A673 (cell line): ENCODE results near the gene GULP1. TPM values are rescaled to one million over a fixed set of nuclear protein-coding genes. Genes with fewer than 3 reads are reported as not detected.
"Not testable (repeated sequence)": the region's sequence is repeated elsewhere in the genome, so short reads cannot be mapped to it uniquely, and the experiment has no call there.

Source experiments
- BruUV-seq: library from RNA; stranded (reverse); fragments of 400-500 nt; replicated peaks from 2 replicates; lab custom pipeline; 2021; lab: Mats Ljungman, UMichigan
- CTCF ChIA-PET: fragments of 300-600 bp; sonication (Branson Sonifier 250); formaldehyde crosslinking; loops from one replicate; lab custom pipeline; 2022; ENCODE audit warnings: antibody characterized with exemption; lab: Charles Lee
- POLR2A ChIA-PET: fragments of 300-600 bp; sonication (Branson Sonifier 250); formaldehyde crosslinking; loops from one replicate; lab custom pipeline; 2022; ENCODE audit warnings: antibody characterized with exemption; ENCODE audit not compliant: low non-redundant PET; lab: Charles Lee
- DNase-seq: peaks from one replicate; pipeline ENCODE4 v3.0.0-alpha.2; 2015; ENCODE audit warnings: low spot score
- H3K27ac ChIP-seq: fragments of 200-600 bp; sonication (generic); 2 replicates; pipeline ENCODE4 v1.5.1; 2016; ENCODE audit warnings: mixed run types, low read depth, mild to moderate bottlenecking, mixed read lengths, antibody characterized with exemption, low read length; ENCODE audit not compliant: poor library complexity, severe bottlenecking
- H3K27me3 ChIP-seq: fragments of 200-600 bp; sonication (generic); replicated peaks from 2 replicates; pipeline ENCODE4 v1.6.1; 2017; ENCODE audit warnings: mixed run types, low read depth, mild to moderate bottlenecking, mixed read lengths, antibody characterized with exemption, low read length; ENCODE audit not compliant: insufficient read depth, poor library complexity
- H3K36me3 ChIP-seq: fragments of 200-600 bp; sonication (generic); 2 replicates; pipeline ENCODE4 v1.6.1; 2016; ENCODE audit warnings: mixed run types, mild to moderate bottlenecking, mixed read lengths, antibody characterized with exemption, low read length; ENCODE audit not compliant: insufficient read depth, poor library complexity, severe bottlenecking
- H3K4me1 ChIP-seq: fragments of 200-600 bp; sonication (generic); 2 replicates; pipeline ENCODE4 v1.6.1; 2017; ENCODE audit warnings: mixed run types, mild to moderate bottlenecking, mixed read lengths, antibody characterized with exemption, low read length; ENCODE audit not compliant: insufficient read depth, poor library complexity, severe bottlenecking
- H3K4me3 ChIP-seq: fragments of 200-600 bp; sonication (generic); 2 replicates; pipeline ENCODE4 v1.5.1; 2016; ENCODE audit warnings: low read depth, mixed run types, mild to moderate bottlenecking, mixed read lengths, low read length; ENCODE audit not compliant: poor library complexity, severe bottlenecking
- H3K9me3 ChIP-seq: fragments of 200-600 bp; sonication (generic); 2 replicates; pipeline ENCODE4 v1.6.1; 2016; ENCODE audit warnings: mixed run types, low read depth, mild to moderate bottlenecking, mixed read lengths, antibody characterized with exemption, low read length; ENCODE audit not compliant: poor library complexity, severe bottlenecking
- EZH2 ChIP-seq: fragments of 200-600 bp; sonication (generic); IDR thresholded peaks from 2 replicates; pipeline ENCODE4 v1.6.1; 2017; ENCODE audit warnings: borderline replicate concordance, low read depth, mild to moderate bottlenecking, mixed read lengths, antibody characterized with exemption, low read length; ENCODE audit not compliant: poor library complexity, severe bottlenecking
- intact Hi-C: fragments of 100-400 bp; cut with micrococcal nuclease; formaldehyde crosslinking; loops from one replicate; pipeline ENCODE4 v1.10.0; 2022; ENCODE audit not compliant: unreplicated experiment
- total RNA-seq: library from RNA; stranded (reverse); gene quantifications from 2 replicates; pipeline ENCODE4 v1.2.3, GENCODE V29; 2021
- TF ChIP-seq, protein P1 (sequence below): fragments of 300-800, 200-600 bp; sonication (generic); conservative IDR thresholded peaks from 2 replicates; pipeline ENCODE4 v1.5.1; 2017; ENCODE audit warnings: low read depth, mild to moderate bottlenecking, antibody characterized with exemption, low read length, moderate library complexity, mixed read lengths

The GULP1 gene
- total RNA-seq, 1 experiment from 2014 or later, result 7.2 TPM

DNA sequence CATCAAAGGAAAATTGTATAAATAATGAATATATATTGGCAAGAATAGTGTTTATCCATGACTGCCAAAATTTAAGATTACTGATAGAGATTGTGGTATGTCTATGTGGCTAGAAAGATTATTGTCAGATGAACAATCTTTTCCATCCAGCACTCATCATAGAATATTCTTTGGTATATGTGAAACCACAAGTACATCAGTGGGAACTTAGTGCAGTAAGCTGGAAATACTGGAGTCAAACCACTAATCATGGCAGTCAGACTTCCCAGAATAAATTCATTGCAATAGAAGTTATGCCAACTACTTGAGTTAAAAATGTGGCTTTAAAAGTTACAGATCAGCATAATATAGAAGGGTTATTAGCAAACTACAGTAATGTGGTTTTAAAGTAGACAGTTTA is 310.3 kb downstream of the GULP1 start:
- Histone ChIP-seq H3K27me3 (no peaks in the 10 kb centered on the region), H3K4me3 (no peak overlapping the region), H3K27ac (no peak overlapping the region), H3K36me3 (no peaks in the 10 kb centered on the region), H3K9me3 (no peaks in the 10 kb centered on the region), H3K4me1 (peaks cover 21% of the 10 kb centered on the region)
- no TSS peak for BruUV-seq
- ChIA-PET CTCF (no interaction called here), POLR2A (no interaction called here)
- intact Hi-C loops, result no loop called here
- no peak for TF ChIP-seq EZH2
- TF ChIP-seq, protein P1, sequence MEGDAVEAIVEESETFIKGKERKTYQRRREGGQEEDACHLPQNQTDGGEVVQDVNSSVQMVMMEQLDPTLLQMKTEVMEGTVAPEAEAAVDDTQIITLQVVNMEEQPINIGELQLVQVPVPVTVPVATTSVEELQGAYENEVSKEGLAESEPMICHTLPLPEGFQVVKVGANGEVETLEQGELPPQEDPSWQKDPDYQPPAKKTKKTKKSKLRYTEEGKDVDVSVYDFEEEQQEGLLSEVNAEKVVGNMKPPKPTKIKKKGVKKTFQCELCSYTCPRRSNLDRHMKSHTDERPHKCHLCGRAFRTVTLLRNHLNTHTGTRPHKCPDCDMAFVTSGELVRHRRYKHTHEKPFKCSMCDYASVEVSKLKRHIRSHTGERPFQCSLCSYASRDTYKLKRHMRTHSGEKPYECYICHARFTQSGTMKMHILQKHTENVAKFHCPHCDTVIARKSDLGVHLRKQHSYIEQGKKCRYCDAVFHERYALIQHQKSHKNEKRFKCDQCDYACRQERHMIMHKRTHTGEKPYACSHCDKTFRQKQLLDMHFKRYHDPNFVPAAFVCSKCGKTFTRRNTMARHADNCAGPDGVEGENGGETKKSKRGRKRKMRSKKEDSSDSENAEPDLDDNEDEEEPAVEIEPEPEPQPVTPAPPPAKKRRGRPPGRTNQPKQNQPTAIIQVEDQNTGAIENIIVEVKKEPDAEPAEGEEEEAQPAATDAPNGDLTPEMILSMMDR, result no peak
- no peak for DNase-seq

DNA sequence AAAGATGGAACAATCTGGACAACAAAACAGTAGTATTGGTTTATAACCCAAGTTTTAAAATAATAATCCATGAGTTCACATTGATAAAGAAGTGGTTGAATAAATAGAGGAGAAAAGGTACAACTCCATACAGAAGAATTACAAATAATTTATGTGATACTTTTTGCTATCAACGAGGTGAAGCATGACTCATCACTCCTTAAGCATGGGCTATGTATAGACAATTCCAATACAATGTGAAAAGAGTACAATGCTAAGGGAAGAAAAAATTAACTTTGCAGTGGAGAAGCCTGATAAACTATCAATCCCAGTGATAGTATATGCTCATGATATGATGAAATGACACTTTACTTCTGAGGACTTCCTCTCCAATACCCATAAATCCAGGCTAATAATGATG is 312.9 kb downstream of the GULP1 start:
- ChIA-PET POLR2A (no interaction called here), CTCF (no interaction called here)
- no peaks in the 10 kb centered on the region for H3K9me3 ChIP-seq
- no peaks in the 10 kb centered on the region for H3K36me3 ChIP-seq
- no peak for DNase-seq
- H3K4me1 ChIP-seq, result peaks cover 21% of the 10 kb centered on the region
- no peak overlapping the region for H3K4me3 ChIP-seq
- no TSS peak for BruUV-seq
- intact Hi-C loops, result no loop called here
- no peaks in the 10 kb centered on the region for H3K27me3 ChIP-seq
- TF ChIP-seq EZH2, result no peak
- no peak overlapping the region for H3K27ac ChIP-seq

DNA sequence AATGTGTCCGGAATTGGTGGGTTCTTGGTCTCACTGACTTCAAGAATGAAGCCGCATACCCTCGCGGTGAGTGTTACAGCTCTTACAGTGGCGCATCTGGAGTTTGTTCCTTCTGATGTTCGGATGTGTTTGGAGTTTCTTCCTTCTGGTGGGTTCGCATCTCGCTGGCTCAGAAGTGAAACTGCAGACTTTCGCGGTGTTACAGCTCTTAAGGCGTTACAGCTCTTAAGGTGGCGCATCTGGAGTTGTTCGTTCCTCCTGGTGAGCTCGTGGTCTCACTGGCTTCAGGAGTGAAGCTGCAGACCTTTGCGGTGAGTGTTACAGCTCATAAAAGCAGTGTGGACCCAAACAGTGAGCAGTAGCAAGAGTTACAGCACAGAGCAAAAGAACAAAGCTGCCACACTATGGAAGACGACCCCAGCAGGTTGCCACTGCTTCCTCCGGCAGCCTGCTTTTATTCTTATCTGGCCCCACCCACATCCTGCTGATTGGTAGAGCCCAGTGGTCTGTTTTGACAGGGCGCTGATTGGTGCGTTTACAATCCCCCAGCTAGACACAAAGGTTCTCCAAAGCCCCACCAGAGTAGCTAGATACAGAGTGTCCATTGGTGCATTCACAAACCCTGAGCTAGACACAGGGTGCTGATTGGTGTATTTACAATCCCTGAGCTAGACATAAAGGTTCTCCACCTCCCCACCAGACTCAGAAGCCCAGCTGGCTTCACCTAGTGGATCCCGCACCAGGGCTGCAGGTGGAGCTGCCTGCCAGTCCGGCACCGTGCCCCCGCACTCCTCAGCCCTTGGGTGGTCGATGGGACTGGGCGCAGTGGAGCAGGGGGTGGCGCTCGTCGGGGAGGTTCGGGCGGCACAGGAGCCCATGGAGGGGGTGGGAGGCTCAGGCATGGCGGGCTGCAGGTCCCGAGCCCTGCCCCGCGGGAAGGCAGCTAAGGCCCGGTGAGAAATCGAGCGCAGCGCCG is 314.2 kb downstream of the GULP1 start:
- CTCF ChIA-PET, BruUV-seq, intact Hi-C loops, H3K27me3 ChIP-seq, H3K27ac ChIP-seq, POLR2A ChIA-PET, H3K36me3 ChIP-seq, H3K4me3 ChIP-seq, DNase-seq, H3K9me3 ChIP-seq: not testable (repeated sequence)
- H3K4me1 ChIP-seq, result peaks cover 13% of the 10 kb centered on the region

DNA sequence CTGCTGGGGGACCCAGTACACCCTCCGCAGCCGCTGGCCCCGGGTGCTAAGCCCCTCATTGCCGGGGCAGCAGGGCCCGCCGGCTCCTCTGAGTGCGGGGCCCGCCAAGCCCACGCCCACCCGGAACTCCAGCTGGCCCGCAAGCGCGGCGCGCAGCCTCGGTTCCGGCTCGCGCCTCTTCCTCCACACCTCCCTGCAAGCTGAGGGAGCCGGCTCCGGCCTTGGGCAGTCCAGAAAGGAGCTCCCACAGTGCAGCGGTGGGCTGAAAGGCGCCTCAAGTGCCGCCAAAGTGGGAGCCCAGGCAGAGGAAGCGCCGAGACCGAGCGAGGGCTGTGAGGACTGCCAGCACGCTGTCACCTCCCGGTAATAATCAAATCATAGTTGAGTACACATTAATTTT is 314.9 kb downstream of the GULP1 start:
- CTCF ChIA-PET, H3K4me1 ChIP-seq, H3K4me3 ChIP-seq, intact Hi-C loops, H3K36me3 ChIP-seq, BruUV-seq, H3K27me3 ChIP-seq, POLR2A ChIA-PET, H3K27ac ChIP-seq, DNase-seq, H3K9me3 ChIP-seq: not testable (repeated sequence)
